SU-DHL-6 (cell line): ENCODE data around the gene MAGED1.
A peak's percentile ranks its signal among the peaks of the same experiment; 100 is the strongest.

Experiments
- H2AFZ ChIP-seq: fragments of 200-600 bp; sonication (generic); 2 replicates; pipeline ENCODE4 v1.6.1; 2014; ENCODE audit warnings: low read depth, mild to moderate bottlenecking, moderate library complexity, mixed read lengths, antibody characterized with exemption, low read length; ENCODE audit not compliant: severe bottlenecking
- H3F3A ChIP-seq: fragments of 200-600 bp; shearing (Covaris generic); 2 replicates; pipeline ENCODE4 v1.6.0; 2016; ENCODE audit warnings: antibody characterized with exemption, mild to moderate bottlenecking; ENCODE audit not compliant: insufficient read depth
- H3K27ac ChIP-seq: fragments of 200-600 bp; sonication (generic); 2 replicates; pipeline ENCODE4 v1.5.1; 2016; ENCODE audit warnings: low read depth, mild to moderate bottlenecking, low read length, moderate library complexity, mixed read lengths
- H3K27me3 ChIP-seq: fragments of 200-600 bp; sonication (generic), shearing (Covaris generic); 2 replicates; pipeline ENCODE4 v1.6.0; 2014; ENCODE audit warnings: mild to moderate bottlenecking, low read length
- H3K36me3 ChIP-seq: fragments of 200-600 bp; sonication (generic); 2 replicates; pipeline ENCODE4 v1.6.1; 2014; ENCODE audit warnings: mild to moderate bottlenecking, low read length, mixed read lengths
- H3K4me2 ChIP-seq: fragments of 300-600, 200-600 bp; shearing (Covaris generic), sonication (generic); 2 replicates; pipeline ENCODE4 v1.6.0; 2014; ENCODE audit warnings: low read length, low read depth, mild to moderate bottlenecking; ENCODE audit not compliant: poor library complexity, severe bottlenecking
- H3K4me3 ChIP-seq: fragments of 200-600 bp; sonication (generic); 2 replicates; pipeline ENCODE4 v1.5.1; 2014; ENCODE audit warnings: antibody characterized with exemption, low read length, mild to moderate bottlenecking, mixed read lengths; ENCODE audit not compliant: insufficient read depth, poor library complexity, severe bottlenecking
- H3K79me2 ChIP-seq: fragments of 200-600 bp; sonication (generic); 2 replicates; pipeline ENCODE4 v1.6.1; 2014; ENCODE audit warnings: mild to moderate bottlenecking, low read length, moderate library complexity; ENCODE audit not compliant: insufficient read depth
- H3K9ac ChIP-seq: fragments of 200-600 bp; sonication (generic); 2 replicates; pipeline ENCODE4 v1.7.0; 2014; ENCODE audit warnings: mild to moderate bottlenecking, low read length
- H3K9me2 ChIP-seq: fragments of 200-600 bp; sonication (generic); replicated peaks from 2 replicates; pipeline ENCODE4 v1.6.1; 2014; ENCODE audit warnings: low read length; ENCODE audit not compliant: insufficient read depth
- H3K9me3 ChIP-seq: fragments of 200-600 bp; sonication (generic); 2 replicates; pipeline ENCODE4 v1.6.1; 2014; ENCODE audit warnings: low read length, mixed read lengths; ENCODE audit not compliant: insufficient read depth
- H4K20me1 ChIP-seq: fragments of 200-600 bp; sonication (generic); 2 replicates; pipeline ENCODE4 v1.6.1; 2014; ENCODE audit warnings: low read depth, mild to moderate bottlenecking, antibody characterized with exemption, low read length, moderate library complexity, mixed read lengths
- EZH2phosphoT487 ChIP-seq: fragments of 200-600 bp; sonication (generic), shearing (Covaris generic); conservative IDR thresholded peaks from 2 replicates; pipeline ENCODE4 v1.6.1; 2018; ENCODE audit warnings: mild to moderate bottlenecking, antibody characterized with exemption, low read length, moderate library complexity, mixed read lengths
- TF ChIP-seq, protein P1 (sequence below): fragments of 200-600 bp; sonication (generic); IDR thresholded peaks from one replicate; pipeline ENCODE4 v1.5.1; 2017; ENCODE audit warnings: antibody characterized with exemption, mild to moderate bottlenecking, low read length, moderate library complexity; ENCODE audit not compliant: insufficient read depth, poor library complexity, severe bottlenecking

The MAGED1 gene, protein sequence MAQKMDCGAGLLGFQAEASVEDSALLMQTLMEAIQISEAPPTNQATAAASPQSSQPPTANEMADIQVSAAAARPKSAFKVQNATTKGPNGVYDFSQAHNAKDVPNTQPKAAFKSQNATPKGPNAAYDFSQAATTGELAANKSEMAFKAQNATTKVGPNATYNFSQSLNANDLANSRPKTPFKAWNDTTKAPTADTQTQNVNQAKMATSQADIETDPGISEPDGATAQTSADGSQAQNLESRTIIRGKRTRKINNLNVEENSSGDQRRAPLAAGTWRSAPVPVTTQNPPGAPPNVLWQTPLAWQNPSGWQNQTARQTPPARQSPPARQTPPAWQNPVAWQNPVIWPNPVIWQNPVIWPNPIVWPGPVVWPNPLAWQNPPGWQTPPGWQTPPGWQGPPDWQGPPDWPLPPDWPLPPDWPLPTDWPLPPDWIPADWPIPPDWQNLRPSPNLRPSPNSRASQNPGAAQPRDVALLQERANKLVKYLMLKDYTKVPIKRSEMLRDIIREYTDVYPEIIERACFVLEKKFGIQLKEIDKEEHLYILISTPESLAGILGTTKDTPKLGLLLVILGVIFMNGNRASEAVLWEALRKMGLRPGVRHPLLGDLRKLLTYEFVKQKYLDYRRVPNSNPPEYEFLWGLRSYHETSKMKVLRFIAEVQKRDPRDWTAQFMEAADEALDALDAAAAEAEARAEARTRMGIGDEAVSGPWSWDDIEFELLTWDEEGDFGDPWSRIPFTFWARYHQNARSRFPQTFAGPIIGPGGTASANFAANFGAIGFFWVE

DNA sequence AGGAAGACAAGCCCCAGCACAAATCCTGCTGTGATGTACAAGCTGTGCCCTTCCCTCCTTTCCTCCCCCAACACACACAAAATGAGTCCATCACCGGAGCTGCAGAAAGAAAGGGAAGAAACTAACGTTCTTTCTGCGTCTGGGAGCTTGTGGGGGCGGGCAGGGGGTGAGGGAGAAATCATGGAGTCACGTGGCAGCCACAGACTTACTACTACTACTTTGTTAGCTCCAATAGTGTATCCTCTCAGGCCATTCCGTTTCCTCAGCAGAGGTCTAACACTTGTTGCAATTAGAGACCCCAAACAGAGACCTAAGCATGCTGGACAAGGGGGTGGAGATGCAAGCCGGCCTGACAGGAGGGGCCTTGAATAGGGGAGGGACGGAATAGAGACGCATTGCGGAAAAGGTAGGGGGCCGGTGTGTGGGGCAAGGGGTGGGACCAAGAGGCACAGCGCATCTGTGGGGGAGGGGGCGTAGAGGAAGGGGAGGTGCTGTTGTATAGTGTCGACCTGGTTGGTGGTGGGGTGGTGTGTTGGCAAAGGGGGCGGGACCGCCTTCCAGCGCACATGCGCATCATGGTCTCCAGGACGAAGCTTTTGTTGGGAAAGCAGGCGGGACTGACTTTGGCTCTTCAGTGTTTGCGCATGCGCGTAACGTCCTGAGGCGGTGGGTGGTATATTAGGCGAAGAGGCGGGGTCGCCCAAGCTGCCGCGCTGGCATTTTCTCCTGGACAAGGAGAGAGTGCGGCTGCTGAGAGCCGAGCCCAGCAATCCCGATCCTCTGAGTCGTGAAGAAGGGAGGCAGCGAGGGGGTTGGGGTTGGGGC lies at the start of gene MAGED1:
TSS of gene MAGED1 (plus strand) at position 703 of the 825 bp plus-strand sequence. CDS start 682 bp downstream, outside the sequence.
- H3F3A ChIP-seq, result no peaks in the 10 kb centered on the region
- peak within 1 kb of the TSS; percentile 82 for H3K4me2 ChIP-seq
- H3K9me3 ChIP-seq, result no peaks in the 10 kb centered on the region
- H4K20me1 ChIP-seq, result no peaks in the 10 kb centered on the region
- H3K79me2 ChIP-seq, result peaks cover 18% of the 10 kb centered on the region
- no peaks in the 10 kb centered on the region for H3K36me3 ChIP-seq
- no peaks in the 10 kb centered on the region for H3K27me3 ChIP-seq
- H3K9me2 ChIP-seq, result no peaks in the 10 kb centered on the region
- H3K9ac ChIP-seq, result peak within 1 kb of the TSS; percentile 81
- peak within 1 kb of the TSS; percentile 74 for H3K27ac ChIP-seq
- H2AFZ ChIP-seq, result peak within 1 kb of the TSS; percentile 62
- TF ChIP-seq EZH2phosphoT487, result no peak
- TF ChIP-seq, protein P1, sequence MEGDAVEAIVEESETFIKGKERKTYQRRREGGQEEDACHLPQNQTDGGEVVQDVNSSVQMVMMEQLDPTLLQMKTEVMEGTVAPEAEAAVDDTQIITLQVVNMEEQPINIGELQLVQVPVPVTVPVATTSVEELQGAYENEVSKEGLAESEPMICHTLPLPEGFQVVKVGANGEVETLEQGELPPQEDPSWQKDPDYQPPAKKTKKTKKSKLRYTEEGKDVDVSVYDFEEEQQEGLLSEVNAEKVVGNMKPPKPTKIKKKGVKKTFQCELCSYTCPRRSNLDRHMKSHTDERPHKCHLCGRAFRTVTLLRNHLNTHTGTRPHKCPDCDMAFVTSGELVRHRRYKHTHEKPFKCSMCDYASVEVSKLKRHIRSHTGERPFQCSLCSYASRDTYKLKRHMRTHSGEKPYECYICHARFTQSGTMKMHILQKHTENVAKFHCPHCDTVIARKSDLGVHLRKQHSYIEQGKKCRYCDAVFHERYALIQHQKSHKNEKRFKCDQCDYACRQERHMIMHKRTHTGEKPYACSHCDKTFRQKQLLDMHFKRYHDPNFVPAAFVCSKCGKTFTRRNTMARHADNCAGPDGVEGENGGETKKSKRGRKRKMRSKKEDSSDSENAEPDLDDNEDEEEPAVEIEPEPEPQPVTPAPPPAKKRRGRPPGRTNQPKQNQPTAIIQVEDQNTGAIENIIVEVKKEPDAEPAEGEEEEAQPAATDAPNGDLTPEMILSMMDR, result no peak
- H3K4me3 ChIP-seq, result peak within 1 kb of the TSS; percentile 88

GRCh38 chrX:51847463-51847862 lies 46.0 kb upstream of the MAGED1 start:
- Histone ChIP-seq H3K36me3 (no peaks in the 10 kb centered on the region), H3K9me2 (no peaks in the 10 kb centered on the region), H3K4me2 (no peak overlapping the region), H2AFZ (no peak overlapping the region), H3K27me3 (no peaks in the 10 kb centered on the region), H3K79me2 (peaks cover 19% of the 10 kb centered on the region; the same call in 1 of the 2 replicates), H3F3A (no peaks in the 10 kb centered on the region), H3K9ac (no peak overlapping the region), H3K27ac (no peak overlapping the region), H3K4me3 (no peak overlapping the region), H3K9me3 (no peaks in the 10 kb centered on the region), H4K20me1 (no peaks in the 10 kb centered on the region)
- no peak for TF ChIP-seq EZH2phosphoT487
- TF ChIP-seq, protein P1, result no peak

- Histone ChIP-seq H2AFZ (no peak overlapping the region), H3K9me2 (no peaks in the 10 kb centered on the region), H3K9ac (no peak overlapping the region), H3K4me2 (no peak overlapping the region), H3K9me3 (no peaks in the 10 kb centered on the region), H3K27ac (no peak overlapping the region), H3K27me3 (no peaks in the 10 kb centered on the region), H3K36me3 (no peaks in the 10 kb centered on the region), H4K20me1 (no peaks in the 10 kb centered on the region), H3K79me2 (peaks cover 11% of the 10 kb centered on the region), H3F3A (no peaks in the 10 kb centered on the region), H3K4me3 (no peak overlapping the region)
- TF ChIP-seq, protein P1, result no peak
- no peak for TF ChIP-seq EZH2phosphoT487
These were observed 41.8 kb upstream of the MAGED1 start for GRCh38 chrX:51851507-51852085.
